HG03442 (cell line): Measurements from ENCODE around the gene NID1.
A peak's percentile ranks its signal among the peaks of the same experiment; 100 is the strongest.
"Not testable (repeated sequence)": the region's sequence is repeated elsewhere in the genome, so short reads cannot be mapped to it uniquely, and the experiment has no call there.

Experiments used
- ATAC-seq: cut with Tn5 transposase; IDR thresholded peaks from one replicate; pipeline ENCODE4 v1.9.1; 2021; ENCODE audit warnings: mild to moderate bottlenecking, moderate library complexity; ENCODE audit not compliant: unreplicated experiment

NID1 gene

GRCh38 chr1:235939480-235939775 lies 125.5 kb downstream of the NID1 start:
- no peak for ATAC-seq

- ATAC-seq: peak; percentile 61
These were observed 126.0 kb downstream of the NID1 start for GRCh38 chr1:235938709-235939479.

DNA sequence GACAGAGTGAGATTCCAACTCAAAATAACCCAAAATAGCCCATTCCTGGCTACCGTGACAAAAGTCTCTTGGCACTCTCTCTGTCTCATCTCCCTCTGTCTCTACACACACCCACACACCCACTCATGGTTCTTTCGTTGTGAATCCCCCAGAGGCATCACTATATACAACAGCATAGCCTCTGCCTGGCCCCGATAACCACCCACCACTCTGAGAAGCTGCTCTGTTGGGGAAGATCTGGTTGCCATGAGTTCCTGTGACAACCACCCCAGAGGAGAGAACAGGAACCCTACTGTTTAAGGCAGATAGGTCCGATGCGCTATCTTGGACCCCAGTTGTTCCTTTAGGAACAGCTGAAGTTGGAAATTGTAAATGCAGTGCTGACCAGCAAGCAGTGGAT lies 127.8 kb downstream of the NID1 start:
- no peak for ATAC-seq

- no peak for ATAC-seq
These were observed 129.4 kb downstream of the NID1 start for GRCh38 chr1:235935235-235936225.

GRCh38 chr1:235933766-235934116 lies 131.1 kb downstream of the NID1 start:
- no peak for ATAC-seq

DNA sequence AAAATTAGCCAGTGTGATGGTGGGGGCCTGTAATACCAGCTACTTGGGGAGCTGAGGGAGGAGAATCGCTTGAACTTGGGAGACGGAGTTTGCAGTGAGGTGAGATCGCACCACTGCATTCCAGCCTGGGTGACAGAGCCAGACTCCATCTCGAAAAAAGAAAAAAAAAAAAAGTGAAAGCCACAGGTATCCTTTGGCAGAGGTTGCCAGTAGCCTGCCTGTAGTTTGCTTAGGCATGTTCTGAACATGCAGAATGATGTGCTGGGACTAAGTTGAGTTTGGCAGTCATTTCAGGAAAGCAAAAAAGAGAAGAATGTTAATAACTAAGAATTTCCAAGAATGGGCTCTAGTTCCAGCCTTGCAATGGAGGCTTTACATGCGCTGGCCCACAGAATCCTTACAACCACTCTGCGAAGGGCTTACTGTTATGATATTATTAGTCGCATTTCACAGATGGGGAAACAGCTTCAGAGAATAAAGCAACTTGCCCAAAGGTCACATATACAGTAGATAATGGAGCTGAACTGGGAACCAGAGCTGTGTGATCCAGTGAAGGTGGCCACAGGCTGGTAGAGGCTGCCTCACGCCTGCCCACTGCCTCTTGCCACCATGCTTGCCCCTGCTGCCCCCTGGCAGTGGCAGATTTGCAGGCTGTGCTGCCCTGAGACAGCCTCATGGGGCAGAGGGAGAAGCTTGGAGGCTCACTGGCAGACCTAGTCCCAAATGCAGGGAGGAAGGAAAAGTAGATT lies 131.7 kb downstream of the NID1 start:
- no peak for ATAC-seq

GRCh38 chr1:235932090-235932510 lies 132.8 kb downstream of the NID1 start:
- ATAC-seq: peak; percentile 47

DNA sequence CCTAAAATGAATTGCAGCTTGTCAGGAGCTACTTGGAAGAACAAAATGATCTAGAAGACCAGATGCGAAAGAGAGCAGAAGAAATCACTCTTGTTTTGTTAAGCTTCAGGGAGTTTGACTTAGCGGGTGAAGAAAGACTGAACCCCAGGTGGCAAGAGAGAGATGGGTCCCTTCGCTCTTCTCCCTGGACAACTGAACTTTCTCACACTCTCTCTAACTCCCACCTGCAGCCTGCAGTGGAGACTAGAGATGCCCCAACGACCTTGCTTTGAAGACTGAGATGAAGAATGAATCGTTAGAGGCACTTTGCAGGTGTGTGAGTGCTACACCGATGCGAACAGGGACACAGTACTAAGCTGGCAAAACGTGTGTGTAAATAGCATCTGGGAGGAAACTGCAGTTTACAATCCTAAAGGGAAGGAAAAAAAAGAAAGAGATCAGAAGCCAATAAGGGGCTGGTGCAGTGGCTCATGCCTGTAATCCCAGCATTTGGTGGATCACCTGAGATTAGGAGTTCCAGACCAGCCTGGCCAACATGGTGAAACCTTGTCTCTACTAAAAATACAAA lies 133.6 kb downstream of the NID1 start:
- ATAC-seq: no peak

DNA sequence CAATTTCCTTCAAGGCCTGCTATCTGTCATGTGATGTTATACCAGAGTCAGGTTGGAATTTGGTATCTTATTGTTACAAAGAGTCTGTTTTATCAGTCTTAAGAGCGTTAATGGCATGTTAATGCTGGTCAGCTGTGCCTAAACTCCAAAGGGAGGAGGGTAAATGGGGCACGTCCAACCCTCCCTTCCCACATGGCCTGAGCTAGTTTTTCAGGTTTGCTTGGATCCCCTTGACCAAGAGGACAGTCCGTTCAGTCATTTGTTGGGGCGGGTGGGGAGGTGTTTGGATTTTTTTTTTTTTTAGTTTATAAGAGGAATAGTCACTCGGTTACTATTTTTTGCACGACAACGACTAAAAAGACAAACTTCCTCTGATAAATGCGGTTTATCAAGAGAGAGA lies 134.3 kb downstream of the NID1 start:
- no peak for ATAC-seq

DNA sequence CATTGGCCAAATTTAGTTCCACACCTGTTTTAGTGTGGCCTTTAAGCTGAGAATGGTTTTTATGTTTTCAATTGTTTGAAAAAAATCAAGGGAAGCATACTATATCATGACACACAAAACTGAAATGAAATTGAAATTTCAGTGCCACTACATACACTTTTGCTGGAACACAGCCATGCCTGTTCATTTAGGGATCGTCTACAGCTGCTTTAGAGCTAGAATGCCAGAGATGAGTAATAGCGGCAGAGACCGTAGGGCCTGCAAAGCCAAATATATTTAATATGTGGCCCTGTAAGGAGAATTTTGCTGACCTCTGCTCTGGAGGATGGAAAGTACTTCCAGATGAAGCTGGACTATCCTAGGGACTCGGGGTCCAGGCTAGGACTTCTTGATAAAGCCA lies 135.7 kb downstream of the NID1 start:
- no peak for ATAC-seq

DNA sequence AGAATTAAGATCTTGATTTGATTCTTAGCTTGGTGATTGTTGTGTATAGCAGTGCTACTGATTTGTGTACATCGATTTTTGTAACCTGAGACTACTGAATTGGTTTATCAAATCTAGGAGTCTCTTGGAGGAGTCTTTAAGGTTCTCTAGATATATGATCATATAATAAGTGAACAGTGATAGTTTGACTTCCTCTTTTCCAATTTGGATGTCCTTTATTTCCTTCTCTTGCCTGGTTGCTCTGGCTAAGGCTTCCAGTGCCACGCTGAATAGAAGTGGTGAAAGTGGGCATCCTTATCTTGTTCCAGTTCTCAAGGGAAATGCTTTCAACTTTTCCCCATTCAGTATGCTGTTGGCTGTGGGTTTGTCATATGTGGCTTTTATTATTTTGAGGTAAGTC lies 136.7 kb downstream of the NID1 start:
- no peak for ATAC-seq

DNA sequence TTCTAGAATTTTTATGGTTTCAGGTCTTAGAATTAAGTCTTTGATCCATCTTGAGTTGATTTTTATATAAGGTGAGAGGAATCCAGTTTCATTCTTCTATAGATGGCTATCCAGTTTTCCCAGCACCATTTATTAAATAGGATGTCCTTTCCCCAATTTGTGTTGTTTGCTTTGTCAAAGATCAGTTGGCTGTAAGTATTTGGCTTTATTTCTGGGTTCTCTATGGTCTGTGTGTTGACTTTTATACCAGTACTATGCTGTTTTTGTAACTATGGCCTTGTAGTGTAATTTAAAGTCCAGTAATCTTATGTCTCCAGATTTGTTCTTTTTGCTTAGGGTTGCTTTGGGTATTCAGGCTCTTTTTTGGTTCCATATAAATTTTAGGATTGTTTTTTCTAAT lies 137.3 kb downstream of the NID1 start:
- ATAC-seq: not testable (repeated sequence)
